Keratinocyte (primary cell): Measurements from ENCODE around the gene CENPP.
A peak's percentile ranks its signal among the peaks of the same experiment; 100 is the strongest.

Experiments
- CTCF ChIP-seq, 3 experiments: IDR thresholded peaks in 1 of 3; conservative IDR thresholded peaks in 1 of 3; optimal IDR thresholded peaks in 1 of 3; 2 replicates in 2 of 3; 3 replicates in 1 of 3; pipeline versions ENCODE3 to v1.5.1; 2011; ENCODE audit warnings: low read length in 3 of 3, mild to moderate bottlenecking in 3 of 3, moderate library complexity in 2 of 3, control low read depth in 1 of 3, inconsistent platforms in 1 of 3; ENCODE audit not compliant: insufficient read depth in 2 of 3; ENCODE audit errors: extremely low read depth in 1 of 3
- EZH2 ChIP-seq: IDR thresholded peaks from one replicate; pipeline ENCODE4 v1.6.1; 2012; ENCODE audit warnings: inconsistent platforms, mild to moderate bottlenecking, low read length, moderate library complexity

- TF ChIP-seq CTCF (optimal IDR thresholded peaks at IDR 0.05 in 1 of 3, IDR thresholded peaks at IDR 0.05 in 1 of 3, conservative IDR thresholded peaks at IDR 0.05 in 1 of 3; ENCODE audit: extremely low read depth in 1 of 3, insufficient read depth in 2 of 3, low read length in 3 of 3) (peak in 1 of 3 experiments; percentile 12), EZH2 (no peak)
Measured at GRCh38 chr9:92611621-92612285, 286.0 kb downstream of the CENPP start.
